ENCODE measurements around the gene MLLT1. TPM values are rescaled to one million over a fixed set of nuclear protein-coding genes. Genes with fewer than 3 reads are reported as not detected.

Gene MLLT1
- total and polyA plus RNA-seq, 9 donors = 11.1 to 116 (median 78.4) TPM

- intact Hi-C loops (cut with DNase I) = no loop called here
- Histone ChIP-seq H3K36me3 (no peaks in the 10 kb centered on the region), H3K4me1 (ENCODE audit: insufficient read depth) (peaks cover 8% of the 10 kb centered on the region), H3K4me3 (no peak overlapping the region), H3K27me3 (no peaks in the 10 kb centered on the region), H3K9me3 (no peaks in the 10 kb centered on the region), H3K27ac (no peak overlapping the region)
- DNase-seq = no peak
- WGBS, 3 donors = 85 to 95% (median 92%) methylated on average over 14 of the region's 14 CpGs
- no peak for TF ChIP-seq EP300 (IDR thresholded peaks at IDR 0.05)
- TF ChIP-seq POLR2A (IDR thresholded peaks at IDR 0.05) = no peak
- TF ChIP-seq CTCF (IDR thresholded peaks at IDR 0.05) = no peak
These were observed 25.6 kb downstream of the MLLT1 start for GRCh38 chr19:6253954-6254733.

GRCh38 chr19:6252066-6252465, 27.7 kb downstream of the MLLT1 start:
- H3K27ac ChIP-seq = no peak overlapping the region

GRCh38 chr19:6250909-6251308, 28.9 kb downstream of the MLLT1 start:
- 88 to 92% (median 90%) methylated on average over 13 of the region's 13 CpGs for WGBS, 3 donors
- no peak for DNase-seq
- H3K4me1 ChIP-seq (ENCODE audit: insufficient read depth) = peaks cover 11% of the 10 kb centered on the region
- intact Hi-C loops (cut with DNase I) = no loop called here
- H3K36me3 ChIP-seq = no peaks in the 10 kb centered on the region
- H3K27ac ChIP-seq = no peak overlapping the region
- H3K27me3 ChIP-seq = no peaks in the 10 kb centered on the region
- H3K9me3 ChIP-seq = no peaks in the 10 kb centered on the region
- no peak overlapping the region for H3K4me3 ChIP-seq
- TF ChIP-seq EP300 (IDR thresholded peaks at IDR 0.05) (no peak), CTCF (IDR thresholded peaks at IDR 0.05) (no peak), POLR2A (IDR thresholded peaks at IDR 0.05) (no peak)

More at GRCh38 chr19:6252066-6252465, 27.7 kb downstream of the MLLT1 start:
- H3K36me3 ChIP-seq = no peaks in the 10 kb centered on the region
- H3K27me3 ChIP-seq = no peaks in the 10 kb centered on the region
- no peak for TF ChIP-seq CTCF (IDR thresholded peaks at IDR 0.05)
- no peak for TF ChIP-seq EP300 (IDR thresholded peaks at IDR 0.05)
- no peak for TF ChIP-seq POLR2A (IDR thresholded peaks at IDR 0.05)
- peaks cover 11% of the 10 kb centered on the region for H3K4me1 ChIP-seq (ENCODE audit: insufficient read depth)
- H3K4me3 ChIP-seq = no peak overlapping the region
- intact Hi-C loops (cut with DNase I) = no loop called here
- DNase-seq = no peak
- 96% methylated on average over 9 of the region's 9 CpGs for WGBS, 3 donors
- H3K9me3 ChIP-seq = no peaks in the 10 kb centered on the region

- WGBS, 3 donors = 72 to 85% (median 81%) methylated on average over 4 of the region's 4 CpGs
- intact Hi-C loops (cut with DNase I) = no loop called here
- no peak for TF ChIP-seq EP300 (IDR thresholded peaks at IDR 0.05)
- no peak for TF ChIP-seq CTCF (IDR thresholded peaks at IDR 0.05)
- no peak for TF ChIP-seq POLR2A (IDR thresholded peaks at IDR 0.05)
- H3K4me1 ChIP-seq (ENCODE audit: insufficient read depth) = peaks cover 11% of the 10 kb centered on the region
- no peak overlapping the region for H3K27ac ChIP-seq
- no peak overlapping the region for H3K4me3 ChIP-seq
- no peaks in the 10 kb centered on the region for H3K36me3 ChIP-seq
- no peaks in the 10 kb centered on the region for H3K9me3 ChIP-seq
- no peaks in the 10 kb centered on the region for H3K27me3 ChIP-seq
- no peak for DNase-seq
These were observed 29.7 kb downstream of the MLLT1 start for GRCh38 chr19:6250024-6250615.

All from ovary (tissue), 9 donors.